AG04450 (cell line): ENCODE results near the gene TNRC6C. TPM values are rescaled to one million over a fixed set of nuclear protein-coding genes. Genes with fewer than 3 reads are reported as not detected.

Experiments used
- CTCF ChIA-PET: fragments of 300-600, 350-600 bp; formaldehyde crosslinking; extraction: SDS; loops from one replicate; lab custom pipeline; 2022; ENCODE audit warnings: antibody characterized with exemption, inconsistent platforms; lab: Charles Lee
- POLR2A ChIA-PET: fragments of 350-600 bp; formaldehyde crosslinking; extraction: SDS; loops from one replicate; lab custom pipeline; 2021; ENCODE audit warnings: antibody characterized with exemption, inconsistent platforms; lab: Yijun Ruan, JAX
- DNase-seq: peaks from one replicate; pipeline ENCODE4 v3.0.0-alpha.2; 2011; ENCODE audit warnings: low read depth, low spot score
- H3K27ac ChIP-seq: one replicate; pipeline ENCODE4 v1.5.1; 2012; ENCODE audit warnings: low read depth, low read length, control low read depth
- H3K27me3 ChIP-seq: one replicate; pipeline ENCODE4 v1.6.0; 2012; ENCODE audit warnings: low read length; ENCODE audit not compliant: control insufficient read depth, insufficient read depth
- H3K4me3 ChIP-seq: 2 replicates; pipeline ENCODE4 v1.5.1; 2011; ENCODE audit warnings: mild to moderate bottlenecking, low read depth, low read length, control low read depth
- H3K9me3 ChIP-seq: 2 replicates; pipeline ENCODE4 v1.5.1; 2012; ENCODE audit warnings: low read length; ENCODE audit not compliant: control insufficient read depth, insufficient read depth
- polyA plus RNA-seq: library from polyadenylated mRNA; depleted of rRNA; stranded (reverse); fragments of >200 nt; gene quantifications from 2 replicates; pipeline ENCODE4 v1.2.3, GENCODE V29; 2011
- TF ChIP-seq, protein P1 (sequence below): IDR thresholded peaks from 2 replicates; pipeline ENCODE4 v1.5.1; 2011; ENCODE audit warnings: low read depth, low read length, control low read depth, inconsistent platforms

The TNRC6C gene
- polyA plus RNA-seq, 1 experiment: 1.2 TPM

- DNase-seq: peak; percentile 56
- H3K9me3 ChIP-seq: peaks cover 5% of the 10 kb centered on the region; the same call in 1 of the 2 replicates
- TF ChIP-seq, protein P1, sequence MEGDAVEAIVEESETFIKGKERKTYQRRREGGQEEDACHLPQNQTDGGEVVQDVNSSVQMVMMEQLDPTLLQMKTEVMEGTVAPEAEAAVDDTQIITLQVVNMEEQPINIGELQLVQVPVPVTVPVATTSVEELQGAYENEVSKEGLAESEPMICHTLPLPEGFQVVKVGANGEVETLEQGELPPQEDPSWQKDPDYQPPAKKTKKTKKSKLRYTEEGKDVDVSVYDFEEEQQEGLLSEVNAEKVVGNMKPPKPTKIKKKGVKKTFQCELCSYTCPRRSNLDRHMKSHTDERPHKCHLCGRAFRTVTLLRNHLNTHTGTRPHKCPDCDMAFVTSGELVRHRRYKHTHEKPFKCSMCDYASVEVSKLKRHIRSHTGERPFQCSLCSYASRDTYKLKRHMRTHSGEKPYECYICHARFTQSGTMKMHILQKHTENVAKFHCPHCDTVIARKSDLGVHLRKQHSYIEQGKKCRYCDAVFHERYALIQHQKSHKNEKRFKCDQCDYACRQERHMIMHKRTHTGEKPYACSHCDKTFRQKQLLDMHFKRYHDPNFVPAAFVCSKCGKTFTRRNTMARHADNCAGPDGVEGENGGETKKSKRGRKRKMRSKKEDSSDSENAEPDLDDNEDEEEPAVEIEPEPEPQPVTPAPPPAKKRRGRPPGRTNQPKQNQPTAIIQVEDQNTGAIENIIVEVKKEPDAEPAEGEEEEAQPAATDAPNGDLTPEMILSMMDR: 0 out of 2 replicates have a peak, but pooled peaks have one; percentile 6
- ChIA-PET POLR2A (interaction anchor here (0.5 kb wide), 1 partner anchor 55 kb away, joined by 4 read pairs; no protein-coding TSS in a partner anchor), CTCF (no interaction called here)
- no peak overlapping the region for H3K27ac ChIP-seq
- no peak overlapping the region for H3K4me3 ChIP-seq
- no peaks in the 10 kb centered on the region for H3K27me3 ChIP-seq
Measured at GRCh38 chr17:78144147-78144719, 185.7 kb downstream of the TNRC6C start.

GRCh38 chr17:78144736-78145641, 186.5 kb downstream of the TNRC6C start:
- TF ChIP-seq, protein P1: no peak
- H3K9me3 ChIP-seq: peaks cover 5% of the 10 kb centered on the region; the same call in 1 of the 2 replicates

GRCh38 chr17:78146471-78146869, 188.0 kb downstream of the TNRC6C start:
- CTCF ChIA-PET: no interaction called here
- Histone ChIP-seq H3K27me3 (no peaks in the 10 kb centered on the region), H3K9me3 (no peaks in the 10 kb centered on the region; the same call in 1 of the 2 replicates), H3K4me3 (no peak overlapping the region), H3K27ac (no peak overlapping the region)
- POLR2A ChIA-PET: no interaction called here
- DNase-seq: no peak
- TF ChIP-seq, protein P1: no peak

More at GRCh38 chr17:78144736-78145641, 186.5 kb downstream of the TNRC6C start:
- POLR2A ChIA-PET: no interaction called here
- no peak for DNase-seq
- H3K27me3 ChIP-seq: no peaks in the 10 kb centered on the region
- CTCF ChIA-PET: no interaction called here
- no peak overlapping the region for H3K27ac ChIP-seq
- H3K4me3 ChIP-seq: no peak overlapping the region

- Histone ChIP-seq H3K9me3 (no peaks in the 10 kb centered on the region; the same call in 1 of the 2 replicates), H3K27ac (peak overlapping the region; percentile 11), H3K27me3 (no peaks in the 10 kb centered on the region), H3K4me3 (no peak overlapping the region)
- CTCF ChIA-PET: no interaction called here
- TF ChIP-seq, protein P1: no peak
- POLR2A ChIA-PET: no interaction called here
- DNase-seq: no peak
Measured at GRCh38 chr17:78146881-78147280, 188.4 kb downstream of the TNRC6C start.
